Skin of body (tissue), 2 donors: ENCODE results near the gene UXS1. TPM values are rescaled to one million over a fixed set of nuclear protein-coding genes. Genes with fewer than 3 reads are reported as not detected.
"Not testable (repeated sequence)": the region's sequence is repeated elsewhere in the genome, so short reads cannot be mapped to it uniquely, and the experiment has no call there.

ENCODE experiments used
- DNase-seq: peaks from one replicate; lab custom pipeline; 2025; lab: John Stamatoyannopoulos, UW
- total RNA-seq: library from RNA; depleted of rRNA; stranded (reverse); fragments of >200 nt; gene quantifications from one replicate; pipeline ENCODE4 v1.2.3, GENCODE V29; 2014

The UXS1 gene
- total RNA-seq, 1 donor from 2014 or later = 26.6 TPM

- DNase-seq = no peak
Observed at GRCh38 chr2:106137731-106138521, 56.2 kb downstream of the UXS1 start.

GRCh38 chr2:106131192-106131591, 62.9 kb downstream of the UXS1 start:
- DNase-seq = not testable (repeated sequence)

- no peak for DNase-seq
Observed at GRCh38 chr2:106130251-106130998, 63.7 kb downstream of the UXS1 start.

GRCh38 chr2:106129592-106129991, 64.5 kb downstream of the UXS1 start:
- DNase-seq = no peak

- DNase-seq = no peak
Observed at GRCh38 chr2:106129150-106129549, 65.0 kb downstream of the UXS1 start.

- DNase-seq = no peak
Observed at GRCh38 chr2:106127776-106128268, 66.3 kb downstream of the UXS1 start.

GRCh38 chr2:106127282-106127771, 66.8 kb downstream of the UXS1 start:
- DNase-seq = no peak

- DNase-seq = no peak
Observed at GRCh38 chr2:106126705-106127281, 67.3 kb downstream of the UXS1 start.

GRCh38 chr2:106126295-106126694, 67.8 kb downstream of the UXS1 start:
- DNase-seq = no peak

- DNase-seq = no peak
Observed at GRCh38 chr2:106124905-106125549, 69.1 kb downstream of the UXS1 start.

GRCh38 chr2:106124106-106124756, 69.9 kb downstream of the UXS1 start:
- DNase-seq = no peak

- no peak for DNase-seq
Observed at GRCh38 chr2:106122157-106122556, 71.9 kb downstream of the UXS1 start.

- no peak for DNase-seq
Observed at GRCh38 chr2:106120432-106120831, 73.7 kb downstream of the UXS1 start.

- no peak for DNase-seq
Observed at GRCh38 chr2:106119074-106119473, 75.0 kb downstream of the UXS1 start.

GRCh38 chr2:106117882-106118684, 76.0 kb downstream of the UXS1 start:
- no peak for DNase-seq

- DNase-seq = no peak
Observed at GRCh38 chr2:106117347-106117746, 76.8 kb downstream of the UXS1 start.

GRCh38 chr2:106116248-106116647, 77.9 kb downstream of the UXS1 start:
- no peak for DNase-seq

- no peak for DNase-seq
Observed at GRCh38 chr2:106115665-106116064, 78.4 kb downstream of the UXS1 start.

- no peak for DNase-seq
Observed at GRCh38 chr2:106115250-106115649, 78.9 kb downstream of the UXS1 start.

GRCh38 chr2:106114166-106114565, 79.9 kb downstream of the UXS1 start:
- no peak for DNase-seq
